ENCODE data around the gene VPS35L.

- TF ChIP-seq CTCF (conservative IDR thresholded peaks at IDR 0.05) (no peak), EZH2 (IDR thresholded peaks at IDR 0.05; ENCODE audit: low read depth) (no peak)
Measured at GRCh38 chr16:19737306-19738038, 182.0 kb downstream of the VPS35L start.
